NCI-H510A (cell line): ENCODE measurements around the gene ARID1B.
A peak's percentile ranks its signal among the peaks of the same experiment; 100 is the strongest.

Experiments used
- DNase-seq: peaks from one replicate; lab custom pipeline; 2025; lab: John Stamatoyannopoulos, UW

Gene ARID1B

DNA sequence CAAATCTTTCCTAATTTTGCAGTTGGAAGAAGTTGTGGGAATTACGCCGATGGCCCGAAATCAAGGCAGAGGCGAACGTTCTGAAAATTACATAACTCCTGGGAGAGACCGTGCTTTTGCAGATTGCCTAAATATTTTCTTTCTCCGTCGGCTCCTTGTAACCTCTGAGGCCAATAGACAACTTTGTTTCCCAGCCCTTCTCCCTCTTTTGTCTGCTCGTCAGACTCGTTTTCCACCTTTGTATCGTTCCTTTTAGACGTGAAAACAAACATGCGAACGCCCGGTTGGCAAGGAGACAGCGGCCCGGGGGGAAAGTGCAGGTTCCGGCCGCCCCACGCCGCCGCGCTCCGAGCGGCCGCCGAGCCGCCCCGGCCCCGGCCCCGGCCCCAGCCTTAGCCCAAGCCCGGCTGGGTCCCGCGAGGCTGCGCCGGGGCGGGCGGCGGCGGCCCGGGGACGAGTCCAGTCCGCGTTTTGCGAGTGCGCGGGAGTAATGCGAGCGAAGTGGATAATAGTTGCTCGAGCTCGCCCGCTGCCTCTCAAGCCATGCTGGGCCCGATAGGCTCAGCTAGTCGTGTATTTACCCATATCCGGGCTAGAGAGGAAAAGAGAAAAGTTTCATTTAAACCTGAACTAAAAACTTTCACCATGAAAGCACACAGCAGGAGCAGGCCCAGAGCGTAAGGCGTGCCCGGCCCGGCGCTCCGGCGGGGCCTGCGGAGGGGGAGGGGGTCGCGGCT lies at the start of gene ARID1B:
TSS of gene ARID1B (plus strand) at position 539 of the 737 bp plus-strand sequence. CDS start 303 bp downstream, outside the sequence.
- no peak for DNase-seq

DNA sequence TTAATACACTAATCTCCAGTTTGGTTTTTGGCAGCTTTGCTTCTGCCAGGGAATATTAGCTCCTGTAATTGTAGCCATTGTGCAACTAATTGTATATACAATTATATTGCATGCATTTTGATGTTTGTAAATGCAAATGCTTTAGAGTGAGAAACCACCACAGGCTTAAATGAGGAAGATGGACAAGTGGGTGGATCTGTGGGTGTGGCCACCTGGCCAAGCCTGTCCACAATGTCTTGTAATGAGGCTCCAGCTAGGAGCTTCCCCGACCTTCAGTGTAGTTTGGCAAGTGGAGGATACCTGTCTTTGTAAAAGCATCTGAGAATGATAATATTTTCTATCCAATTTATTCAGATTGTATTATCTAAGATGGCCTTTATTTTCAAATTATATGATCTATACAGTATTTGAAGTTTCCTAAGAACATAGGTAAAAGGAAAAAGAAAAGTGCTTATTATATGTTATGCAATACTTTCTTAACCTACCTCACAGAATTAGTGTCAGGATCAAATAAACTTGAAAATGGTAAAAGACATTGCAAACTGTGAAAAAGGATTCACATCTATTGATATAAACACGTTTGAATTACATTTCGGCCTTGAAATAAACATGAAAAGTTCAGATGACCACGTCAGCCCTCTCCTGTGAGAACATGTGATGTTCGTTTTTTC lies 49.3 kb upstream of the ARID1B start:
- DNase-seq = no peak

DNA sequence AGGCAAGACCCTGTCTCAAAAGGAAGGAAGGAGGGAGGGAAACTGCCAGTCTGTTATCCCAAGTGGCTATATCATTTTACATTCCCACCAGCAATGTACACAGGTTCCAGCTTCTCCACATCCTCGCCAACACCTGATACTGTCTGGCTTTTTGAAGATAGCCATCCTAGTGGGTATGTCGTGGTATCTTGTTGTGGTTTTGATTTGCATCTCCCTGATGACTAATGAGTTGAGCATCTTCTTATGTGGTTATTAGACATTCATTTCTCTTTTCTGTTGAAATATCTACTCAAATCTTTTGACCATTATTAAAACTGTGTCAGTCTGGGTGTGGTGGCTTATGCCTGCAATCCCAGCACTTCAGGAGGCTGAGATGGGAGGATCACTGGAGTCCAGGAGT lies 47.9 kb upstream of the ARID1B start:
- no peak for DNase-seq

DNA sequence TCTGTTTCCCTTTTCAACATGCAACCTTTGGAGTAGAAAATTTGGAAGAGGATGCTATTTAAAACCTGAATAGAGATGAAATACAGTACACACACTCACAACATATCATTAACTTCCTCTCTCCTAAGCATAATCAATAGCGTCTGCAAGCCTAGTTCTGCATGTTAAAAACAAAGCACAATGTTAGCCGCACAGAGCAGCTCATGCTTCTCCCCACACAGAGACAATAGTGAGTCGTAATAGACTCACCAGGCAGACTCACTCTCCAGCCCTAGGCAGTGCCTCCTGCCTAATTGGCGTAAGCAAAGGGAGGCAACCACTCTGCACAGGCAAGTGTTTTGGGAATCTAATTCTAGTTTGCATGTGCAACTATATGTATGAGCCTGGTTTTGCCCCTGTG lies 45.8 kb upstream of the ARID1B start:
- DNase-seq = no peak

- DNase-seq = no peak
These were observed 41.4 kb upstream of the ARID1B start for GRCh38 chr6:156735751-156736150.

- DNase-seq = no peak
These were observed 36.6 kb upstream of the ARID1B start for GRCh38 chr6:156740604-156741003.

GRCh38 chr6:156741287-156742073 lies 35.7 kb upstream of the ARID1B start:
- DNase-seq = no peak

- no peak for DNase-seq
These were observed 29.5 kb upstream of the ARID1B start for GRCh38 chr6:156747715-156748114.

DNA sequence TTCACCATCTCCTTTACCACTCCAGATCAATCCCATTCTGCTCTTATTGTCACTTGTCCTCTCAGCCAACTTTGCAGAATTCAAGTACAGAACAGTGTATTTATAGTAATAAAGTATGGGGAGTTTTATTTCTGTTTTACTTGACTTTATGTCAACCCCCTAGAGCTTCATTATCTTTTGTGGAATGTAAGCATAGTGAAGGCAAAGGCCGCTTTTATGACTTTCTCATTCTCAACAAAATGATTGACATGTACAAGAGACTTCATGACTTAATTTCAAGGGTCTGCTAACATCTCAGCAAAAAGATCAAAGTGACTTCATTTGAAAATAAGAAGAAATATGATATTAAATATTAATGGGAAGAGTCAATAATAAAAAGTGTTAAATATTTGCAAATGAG lies 28.7 kb upstream of the ARID1B start:
- no peak for DNase-seq

DNA sequence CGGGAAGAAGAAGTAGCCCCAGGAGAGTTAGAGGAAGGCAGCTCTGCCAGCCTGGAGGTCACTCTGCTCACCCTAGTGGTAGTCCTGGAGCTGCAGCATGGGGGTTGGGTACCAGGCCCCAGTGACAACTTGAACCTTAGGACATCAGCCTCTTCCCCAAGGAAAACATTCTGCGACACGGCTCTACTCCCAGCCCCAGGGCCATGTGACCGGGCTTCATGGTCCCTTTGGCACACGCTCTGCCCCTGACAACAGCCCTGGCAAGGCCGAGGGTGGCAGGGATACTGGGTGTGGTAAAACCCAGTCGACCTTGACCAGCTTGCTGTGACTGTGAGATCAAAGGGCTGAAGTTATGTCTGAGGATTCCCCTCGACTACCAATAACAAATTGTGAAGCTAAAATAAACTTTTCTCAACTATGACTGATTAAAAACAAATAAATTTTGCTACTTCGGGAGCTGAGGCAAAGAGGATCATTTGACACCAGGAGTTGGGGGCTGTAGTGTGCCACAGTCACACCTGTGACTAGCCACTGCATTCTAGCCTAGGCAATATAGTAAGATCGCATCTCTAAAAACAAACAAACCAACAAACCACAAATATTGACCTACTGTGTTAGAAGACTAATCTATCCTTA lies 24.4 kb upstream of the ARID1B start:
- DNase-seq = peak; percentile 41

GRCh38 chr6:156756630-156757610 lies 20.3 kb upstream of the ARID1B start:
- no peak for DNase-seq

- DNase-seq = no peak
These were observed 19.3 kb upstream of the ARID1B start for GRCh38 chr6:156757849-156758248.

- DNase-seq = no peak
These were observed 16.8 kb upstream of the ARID1B start for GRCh38 chr6:156760377-156760776.

DNA sequence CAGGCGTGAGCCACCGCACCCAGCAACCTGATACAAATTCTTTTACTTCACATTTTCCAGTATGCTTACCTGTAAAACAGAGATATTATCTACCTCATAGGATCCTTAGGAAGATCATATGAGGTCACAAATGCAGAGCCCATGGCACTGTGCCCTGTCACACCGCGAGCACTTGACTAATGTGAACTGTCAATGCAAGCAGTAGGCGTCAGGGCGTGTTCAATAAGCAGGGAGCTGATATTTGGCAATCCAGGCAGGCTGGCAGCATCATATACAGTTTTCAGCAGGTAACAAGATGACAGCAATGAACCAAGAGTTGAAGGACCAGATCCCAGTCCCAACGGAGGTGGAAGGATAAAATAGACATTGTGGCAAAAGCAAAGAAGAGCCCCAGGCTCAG lies 14.6 kb upstream of the ARID1B start:
- no peak for DNase-seq

GRCh38 chr6:156765117-156765516 lies 12.1 kb upstream of the ARID1B start:
- no peak for DNase-seq

- DNase-seq = no peak
These were observed 9.3 kb upstream of the ARID1B start for GRCh38 chr6:156767603-156768467.

GRCh38 chr6:156771047-156771446 lies 6.1 kb upstream of the ARID1B start:
- DNase-seq = no peak

- DNase-seq = no peak
These were observed 5.4 kb upstream of the ARID1B start for GRCh38 chr6:156771761-156772160.

DNA sequence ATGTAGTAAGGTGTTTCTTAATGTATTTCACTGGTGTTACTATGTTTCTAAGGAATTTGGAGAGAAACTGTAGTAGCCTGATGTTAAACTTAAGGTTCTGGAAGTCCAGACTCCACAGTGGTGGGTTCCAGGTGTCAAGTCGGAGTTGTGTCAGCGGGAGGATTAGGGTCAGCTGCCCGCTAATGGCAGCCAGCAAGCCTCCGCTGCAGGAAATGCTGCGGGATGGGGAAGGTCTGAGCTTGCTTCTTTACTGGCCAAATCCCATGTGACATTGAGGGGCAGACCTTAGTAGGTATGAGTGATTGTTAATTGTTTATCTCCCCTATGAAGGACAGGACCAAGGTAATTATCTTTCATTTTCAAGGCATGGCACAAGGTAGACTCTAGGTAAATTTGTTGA lies 3.7 kb upstream of the ARID1B start:
- no peak for DNase-seq
